Panc1 (cell line): ENCODE data around the gene CMPK1. TPM values are rescaled to one million over a fixed set of nuclear protein-coding genes. Genes with fewer than 3 reads are reported as not detected.

Source experiments
- ATAC-seq: fragments of 200-7000 bp; cut with Tn5 transposase; 2 replicates; pipeline ENCODE4 v1.9.1; 2020; ENCODE audit warnings: mild to moderate bottlenecking, moderate library complexity
- BruUV-seq: library from RNA; stranded (reverse); fragments of 400-500 nt; replicated peaks from 2 replicates; lab custom pipeline; 2021; lab: Mats Ljungman, UMichigan
- CTCF ChIA-PET: fragments of 300-600 bp; sonication (Branson Sonifier 250); formaldehyde crosslinking; loops from one replicate; lab custom pipeline; 2022; ENCODE audit warnings: antibody characterized with exemption; lab: Charles Lee
- POLR2A ChIA-PET: fragments of 300-600 bp; sonication (Branson Sonifier 250); formaldehyde crosslinking; loops from one replicate; lab custom pipeline; 2022; ENCODE audit warnings: antibody characterized with exemption; lab: Charles Lee
- DNase-seq: peaks from one replicate; pipeline ENCODE4 v3.0.0-alpha.2; 2010; ENCODE audit warnings: low read depth, low spot score
- H3K27ac ChIP-seq: 2 replicates; pipeline ENCODE4 v1.5.1; 2011; ENCODE audit warnings: mild to moderate bottlenecking, low read length, inconsistent platforms
- H3K27me3 ChIP-seq: fragments of 200-500 bp; sonication (Bioruptor generic); 2 replicates; pipeline ENCODE4 v1.6.0; 2014; ENCODE audit warnings: low read length, inconsistent platforms; ENCODE audit not compliant: control insufficient read depth, insufficient read depth
- H3K36me3 ChIP-seq: fragments of 200-500 bp; sonication (Bioruptor generic); 2 replicates; pipeline ENCODE4 v1.5.1; 2014; ENCODE audit warnings: inconsistent platforms, mild to moderate bottlenecking, low read length, moderate library complexity; ENCODE audit not compliant: control insufficient read depth, insufficient read depth
- H3K4me1 ChIP-seq: 2 replicates; pipeline ENCODE4 v1.5.1; 2011; ENCODE audit warnings: inconsistent platforms, mild to moderate bottlenecking, low read length, moderate library complexity; ENCODE audit not compliant: control insufficient read depth, insufficient read depth
- H3K4me3 ChIP-seq, 2 experiments: 2 replicates each; pipeline ENCODE4 v1.5.1; 2011 to 2012; ENCODE audit warnings: low read depth in 2 of 2, low read length in 2 of 2, mild to moderate bottlenecking in 2 of 2, inconsistent platforms in 1 of 2, moderate library complexity in 1 of 2
- H3K9me3 ChIP-seq: fragments of 200-500 bp; sonication (Bioruptor generic); 2 replicates; pipeline ENCODE4 v1.5.1; 2014; ENCODE audit warnings: low read depth, mild to moderate bottlenecking, inconsistent platforms, low read length, moderate library complexity; ENCODE audit not compliant: control insufficient read depth, insufficient read depth
- POLR2AphosphoS5 ChIP-seq: IDR thresholded peaks from 2 replicates; pipeline ENCODE4 v1.6.1; 2012; ENCODE audit warnings: mild to moderate bottlenecking, low read depth, low read length, moderate library complexity
- REST ChIP-seq, 2 experiments: IDR thresholded peaks; 2 replicates each; pipeline ENCODE4 v1.6.1; 2011 to 2012; ENCODE audit warnings: low read depth in 2 of 2, control low read depth in 1 of 2, low read length in 1 of 2, mild to moderate bottlenecking in 1 of 2, moderate library complexity in 1 of 2; ENCODE audit not compliant: insufficient read depth in 1 of 2
- SIN3A ChIP-seq: IDR thresholded peaks from 2 replicates; pipeline ENCODE4 v1.6.1; 2012; ENCODE audit warnings: low read depth, mild to moderate bottlenecking, low read length, moderate library complexity, borderline replicate concordance; ENCODE audit not compliant: insufficient read depth
- TCF7L2 ChIP-seq: IDR thresholded peaks from 2 replicates; pipeline ENCODE4 v1.6.1; 2011; ENCODE audit warnings: mild to moderate bottlenecking, low read depth, low read length, inconsistent platforms
- in situ Hi-C: cut with HindIII; loops from 2 replicates; pipeline ENCODE4 v1.10.0; 2016; ENCODE audit warnings: low sequenced_read_pairs, low pct_unique_long_range_greater_than_20kb
- intact Hi-C: fragments of 100-400 bp; cut with micrococcal nuclease; formaldehyde crosslinking; loops from one replicate; pipeline ENCODE4 v1.10.0; 2022; ENCODE audit not compliant: unreplicated experiment
- total RNA-seq: library from RNA; stranded (reverse); gene quantifications from one replicate; pipeline ENCODE4 v1.2.1, GENCODE V29; 2021; ENCODE audit not compliant: unreplicated experiment
- TF ChIP-seq, protein P1 (sequence below): fragments of 450-650 bp; IDR thresholded peaks from 2 replicates; pipeline ENCODE4 v1.5.1; 2017; ENCODE audit warnings: mild to moderate bottlenecking

Gene CMPK1
- total RNA-seq, 1 experiment from 2014 or later = 85.1 TPM

DNA sequence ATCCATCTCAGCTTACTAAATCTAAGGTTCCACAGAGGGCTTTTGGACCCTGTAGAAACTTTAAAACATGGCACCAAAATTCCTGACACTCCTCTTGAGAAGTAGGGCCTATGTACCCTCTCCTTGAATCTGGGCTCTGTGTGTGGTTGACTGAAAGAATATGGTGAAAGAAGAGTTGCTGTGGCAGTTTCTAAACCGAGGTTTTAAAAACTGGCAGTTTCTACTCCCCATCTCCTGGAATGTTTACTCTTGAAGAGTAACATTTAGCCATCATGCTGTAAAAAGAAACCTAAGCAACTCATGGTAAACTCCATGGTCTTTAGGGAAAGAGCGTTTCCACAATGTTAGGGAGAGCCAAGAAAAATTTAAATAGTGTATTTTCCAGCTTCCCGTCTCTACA lies 4.6 kb upstream of the CMPK1 start:
- H3K27me3 ChIP-seq = no peaks in the 10 kb centered on the region
- TF ChIP-seq, protein P1, sequence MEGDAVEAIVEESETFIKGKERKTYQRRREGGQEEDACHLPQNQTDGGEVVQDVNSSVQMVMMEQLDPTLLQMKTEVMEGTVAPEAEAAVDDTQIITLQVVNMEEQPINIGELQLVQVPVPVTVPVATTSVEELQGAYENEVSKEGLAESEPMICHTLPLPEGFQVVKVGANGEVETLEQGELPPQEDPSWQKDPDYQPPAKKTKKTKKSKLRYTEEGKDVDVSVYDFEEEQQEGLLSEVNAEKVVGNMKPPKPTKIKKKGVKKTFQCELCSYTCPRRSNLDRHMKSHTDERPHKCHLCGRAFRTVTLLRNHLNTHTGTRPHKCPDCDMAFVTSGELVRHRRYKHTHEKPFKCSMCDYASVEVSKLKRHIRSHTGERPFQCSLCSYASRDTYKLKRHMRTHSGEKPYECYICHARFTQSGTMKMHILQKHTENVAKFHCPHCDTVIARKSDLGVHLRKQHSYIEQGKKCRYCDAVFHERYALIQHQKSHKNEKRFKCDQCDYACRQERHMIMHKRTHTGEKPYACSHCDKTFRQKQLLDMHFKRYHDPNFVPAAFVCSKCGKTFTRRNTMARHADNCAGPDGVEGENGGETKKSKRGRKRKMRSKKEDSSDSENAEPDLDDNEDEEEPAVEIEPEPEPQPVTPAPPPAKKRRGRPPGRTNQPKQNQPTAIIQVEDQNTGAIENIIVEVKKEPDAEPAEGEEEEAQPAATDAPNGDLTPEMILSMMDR = no peak
- no peak for TF ChIP-seq POLR2AphosphoS5
- no peak for TF ChIP-seq SIN3A
- no peak for TF ChIP-seq REST (IDR thresholded peaks at IDR 0.05; ENCODE audit: insufficient read depth in 1 of 2, low read depth in 2 of 2, low read length in 1 of 2)
- TF ChIP-seq TCF7L2 = no peak
- H3K4me1 ChIP-seq = peaks cover 6% of the 10 kb centered on the region; the same call in 1 of the 2 replicates
- no TSS peak for BruUV-seq
- intact Hi-C loops (no loop called here), in situ Hi-C loops (no loop called here)
- POLR2A ChIA-PET = no interaction called here
- DNase-seq (no peak), ATAC-seq (no peak)
- no peak overlapping the region for H3K27ac ChIP-seq
- H3K9me3 ChIP-seq = no peaks in the 10 kb centered on the region
- no peaks in the 10 kb centered on the region for H3K36me3 ChIP-seq
- no peak overlapping the region for H3K4me3 ChIP-seq
- CTCF ChIA-PET = no interaction called here

- in situ Hi-C loops = no loop called here
- BruUV-seq = no TSS peak
- peaks cover 6% of the 10 kb centered on the region; the same call in 1 of the 2 replicates for H3K4me1 ChIP-seq
Measured at GRCh38 chr1:47330212-47330611, 3.4 kb upstream of the CMPK1 start.

More at GRCh38 chr1:47330212-47330611, 3.4 kb upstream of the CMPK1 start:
- ATAC-seq (no peak), DNase-seq (no peak)
- H3K9me3 ChIP-seq = no peaks in the 10 kb centered on the region
- ChIA-PET POLR2A (no interaction called here), CTCF (no interaction called here)
- no peaks in the 10 kb centered on the region for H3K27me3 ChIP-seq
- H3K27ac ChIP-seq = no peak overlapping the region
- TF ChIP-seq TCF7L2 (no peak), SIN3A (no peak), POLR2AphosphoS5 (no peak), REST (IDR thresholded peaks at IDR 0.05; ENCODE audit: insufficient read depth in 1 of 2, low read depth in 2 of 2, low read length in 1 of 2) (no peak)
- TF ChIP-seq, protein P1 = no peak
- intact Hi-C loops = no loop called here
- H3K4me3 ChIP-seq = no peak overlapping the region
- H3K36me3 ChIP-seq = no peaks in the 10 kb centered on the region
